Upper lobe of left lung (tissue), 4 donors: ENCODE measurements around the gene CEP131.
A peak's percentile ranks its signal among the peaks of the same experiment; 100 is the strongest.

Experiments
- CTCF ChIP-seq, 6 experiments: fragments of 450-650 bp in 4 of 6; fragments of 200-600 bp in 2 of 6; sonication (generic) in 2 of 6; IDR thresholded peaks; one replicate each; pipeline ENCODE4 v1.5.1; 2016 to 2019; ENCODE audit warnings: antibody characterized with exemption in 6 of 6
- EP300 ChIP-seq, 4 donors: sonication (generic); formaldehyde crosslinking; IDR thresholded peaks; one replicate each; pipeline ENCODE4 v1.5.1; 2017; ENCODE audit warnings: antibody characterized with exemption in 4 of 4, control low read depth in 2 of 4
- POLR2A ChIP-seq, 4 donors: fragments of 450-650 bp; IDR thresholded peaks; one replicate each; pipeline ENCODE4 v1.5.1; 2016 to 2017; ENCODE audit warnings: antibody characterized with exemption in 4 of 4, mild to moderate bottlenecking in 2 of 4
- POLR2AphosphoS5 ChIP-seq, 2 donors: sonication (generic); formaldehyde crosslinking; IDR thresholded peaks; one replicate each; pipeline ENCODE4 v1.5.1; 2017; ENCODE audit warnings: antibody characterized with exemption in 2 of 2

GRCh38 chr17:81238815-81239713, 16.3 kb upstream of the CEP131 start, which contains the start of the genes NDUFAF8 and TEPSIN:
- TF ChIP-seq CTCF (IDR thresholded peaks at IDR 0.05) (peak in 4 of 6 experiments; percentile 20 to 34 (median 25)), POLR2AphosphoS5 (IDR thresholded peaks at IDR 0.05) (peak; percentile 73 to 78), POLR2A (IDR thresholded peaks at IDR 0.05) (peak in 3 of 4 donors; percentile 51 to 80 (median 69)), EP300 (IDR thresholded peaks at IDR 0.05) (no peak)
